Hepatocyte (in vitro differentiated cells): ENCODE data around the gene ID1. TPM values are rescaled to one million over a fixed set of nuclear protein-coding genes. Genes with fewer than 3 reads are reported as not detected.
"Not testable (repeated sequence)": the region's sequence is repeated elsewhere in the genome, so short reads cannot be mapped to it uniquely, and the experiment has no call there.

ENCODE experiments used
- DNase-seq: peaks from one replicate; pipeline ENCODE4 v3.0.0-alpha.2; 2016; ENCODE audit warnings: low spot score
- H2AFZ ChIP-seq: fragments of 200-600 bp; sonication (generic); 2 replicates; pipeline ENCODE4 v1.6.0; 2016; ENCODE audit warnings: antibody characterized with exemption, mild to moderate bottlenecking
- H3K27ac ChIP-seq: fragments of 200-600 bp; sonication (generic); 2 replicates; pipeline ENCODE4 v1.5.1; 2016; ENCODE audit warnings: mild to moderate bottlenecking
- H3K27me3 ChIP-seq: fragments of 200-600 bp; sonication (generic); 2 replicates; pipeline ENCODE4 v1.6.1; 2016
- H3K36me3 ChIP-seq: fragments of 200-600 bp; sonication (generic); replicated peaks from 2 replicates; pipeline ENCODE4 v1.5.1; 2016; ENCODE audit warnings: low read depth; ENCODE audit not compliant: insufficient read depth
- H3K4me1 ChIP-seq: fragments of 200-600 bp; sonication (generic); 2 replicates; pipeline ENCODE4 v1.5.1; 2016; ENCODE audit warnings: mild to moderate bottlenecking, moderate library complexity; ENCODE audit not compliant: insufficient read depth
- H3K4me2 ChIP-seq: fragments of 200-600 bp; sonication (generic); 2 replicates; pipeline ENCODE4 v1.6.0; 2016
- H3K4me3 ChIP-seq: fragments of 200-600 bp; sonication (generic); 2 replicates; pipeline ENCODE4 v1.5.1; 2016; ENCODE audit warnings: mild to moderate bottlenecking
- H3K79me2 ChIP-seq: fragments of 200-600 bp; sonication (generic); 2 replicates; pipeline ENCODE4 v1.6.0; 2017; ENCODE audit warnings: mild to moderate bottlenecking
- H3K9me2 ChIP-seq: fragments of 200-600 bp; sonication (generic); replicated peaks from 2 replicates; pipeline ENCODE4 v1.6.0; 2017; ENCODE audit warnings: mild to moderate bottlenecking; ENCODE audit not compliant: insufficient read depth
- H3K9me3 ChIP-seq: fragments of 200-600 bp; sonication (generic); 2 replicates; pipeline ENCODE4 v1.5.1; 2016; ENCODE audit warnings: low read depth, mild to moderate bottlenecking
- H4K20me1 ChIP-seq: fragments of 200-600 bp; sonication (generic); 2 replicates; pipeline ENCODE4 v1.6.0; 2016; ENCODE audit warnings: mild to moderate bottlenecking; ENCODE audit not compliant: insufficient read depth, poor library complexity, severe bottlenecking
- CTCF ChIP-seq: fragments of 200-600 bp; sonication (generic); IDR thresholded peaks from 2 replicates; pipeline ENCODE4 v1.5.1; 2016; ENCODE audit warnings: antibody characterized with exemption, mild to moderate bottlenecking; ENCODE audit not compliant: poor library complexity
- EZH2 ChIP-seq: fragments of 200-600 bp; sonication (generic); IDR thresholded peaks from 2 replicates; pipeline ENCODE4 v1.6.1; 2016; ENCODE audit warnings: antibody characterized with exemption, mild to moderate bottlenecking, borderline replicate concordance
- EZH2phosphoT487 ChIP-seq: fragments of 200-600 bp; sonication (generic); IDR thresholded peaks from one replicate; pipeline ENCODE4 v1.6.1; 2018; ENCODE audit warnings: antibody characterized with exemption, mild to moderate bottlenecking, low read depth, moderate library complexity; ENCODE audit not compliant: unreplicated experiment, severe bottlenecking
- WGBS: methylation state at CpG from one replicate; pipeline ENCODE4 v1.1.6; 2016; ENCODE audit warnings: low lambda C conversion rate; ENCODE audit errors: missing lambda C conversion rate; 5-methylcytosine and 5-hydroxymethylcytosine counted together
- polyA plus RNA-seq: library from polyadenylated mRNA; unstranded; fragments of >200 nt; fragmentation: Nextera tagmentation; extraction: Ambion mirVana; gene quantifications from 2 replicates; pipeline ENCODE4 v1.2.1, GENCODE V29; 2016
- total RNA-seq: library from RNA; depleted of rRNA; stranded (reverse); fragments of >200 nt; gene quantifications from 2 replicates; pipeline ENCODE4 v1.2.3, GENCODE V29; 2014

ID1 gene
- total and polyA plus RNA-seq, 2 experiments from 2014 or later = 310 to 651 TPM

DNA sequence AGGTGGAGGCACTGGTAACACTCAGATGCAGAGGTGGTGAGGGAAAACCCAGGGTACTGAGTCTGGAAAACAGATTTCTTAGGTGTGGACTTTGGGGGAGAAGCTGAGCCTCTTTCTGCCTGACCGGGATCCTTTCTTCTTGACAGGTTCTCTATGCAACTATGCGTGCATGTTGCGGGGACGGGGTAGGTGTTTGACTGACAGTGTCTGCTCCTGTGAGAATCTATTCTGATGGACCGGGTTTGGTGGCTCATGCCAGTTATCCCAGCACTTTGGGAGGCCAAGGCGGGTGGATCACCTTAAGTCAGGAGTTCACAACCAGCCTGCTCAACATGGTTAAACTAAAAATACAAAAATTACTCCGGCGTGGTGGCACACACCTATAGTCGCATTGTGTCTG lies 27.9 kb upstream of the ID1 start:
- H3K27ac ChIP-seq = no peak overlapping the region
- H3K9me2 ChIP-seq = no peaks in the 10 kb centered on the region
- no peaks in the 10 kb centered on the region for H4K20me1 ChIP-seq
- no peaks in the 10 kb centered on the region for H3K27me3 ChIP-seq
- H3K4me3 ChIP-seq = no peak overlapping the region
- DNase-seq = peak; percentile 1
- 90% methylated on average over 9 of the region's 9 CpGs for WGBS
- H3K36me3 ChIP-seq = no peaks in the 10 kb centered on the region
- TF ChIP-seq CTCF (no peak), EZH2phosphoT487 (no peak), EZH2 (no peak)
- H3K9me3 ChIP-seq = no peaks in the 10 kb centered on the region
- peaks cover under 1% of the 10 kb centered on the region for H3K79me2 ChIP-seq
- peaks cover 20% of the 10 kb centered on the region for H3K4me1 ChIP-seq
- H3K4me2 ChIP-seq = no peak overlapping the region
- H2AFZ ChIP-seq = no peak overlapping the region

DNA sequence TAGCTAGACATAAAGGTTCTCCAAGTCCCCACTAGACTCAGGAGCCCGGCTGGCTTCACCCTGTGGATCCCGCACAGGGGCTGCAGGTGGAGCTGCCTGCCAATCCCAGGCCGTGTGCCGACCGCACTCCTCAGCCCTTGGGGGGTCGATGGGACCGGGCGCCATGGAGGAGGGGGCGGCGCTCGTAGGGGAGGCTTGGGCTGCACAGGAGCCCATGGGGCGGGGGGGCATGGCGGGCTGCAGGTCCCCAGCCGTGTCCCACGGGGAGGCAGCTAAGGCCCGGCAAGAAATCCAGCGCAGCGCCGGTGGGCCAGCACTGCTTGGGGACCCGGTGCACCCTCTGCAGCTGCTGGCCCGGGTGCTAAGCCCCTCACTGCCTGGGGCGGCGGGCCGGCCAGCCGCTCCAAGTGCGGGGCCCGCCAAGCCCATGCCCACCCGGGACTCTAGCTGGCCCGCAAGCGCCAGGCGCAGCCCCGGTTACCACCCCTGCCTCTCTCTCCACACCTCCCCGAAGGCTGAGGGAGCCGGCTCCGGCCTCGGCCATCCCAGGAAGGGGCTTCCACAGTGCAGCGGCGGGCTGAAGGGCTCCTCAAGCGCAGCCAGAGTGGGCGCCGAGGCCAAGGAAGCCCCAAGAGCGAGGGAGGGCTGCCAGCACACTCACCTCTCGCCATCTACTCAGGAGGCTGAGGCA lies 26.5 kb upstream of the ID1 start:
- Histone ChIP-seq H3K4me2 (no peak overlapping the region), H3K4me1 (peaks cover 12% of the 10 kb centered on the region), H3K9me2 (no peaks in the 10 kb centered on the region), H3K9me3 (no peaks in the 10 kb centered on the region), H3K4me3 (no peak overlapping the region), H3K27me3 (no peaks in the 10 kb centered on the region), H3K79me2 (no peaks in the 10 kb centered on the region), H2AFZ (no peak overlapping the region), H3K36me3 (no peaks in the 10 kb centered on the region), H3K27ac (no peak overlapping the region), H4K20me1 (no peaks in the 10 kb centered on the region)
- peak; percentile 13 for DNase-seq
- TF ChIP-seq EZH2 (no peak), EZH2phosphoT487 (no peak), CTCF (no peak)
- WGBS = 94% methylated on average over 32 of the region's 43 CpGs

DNA sequence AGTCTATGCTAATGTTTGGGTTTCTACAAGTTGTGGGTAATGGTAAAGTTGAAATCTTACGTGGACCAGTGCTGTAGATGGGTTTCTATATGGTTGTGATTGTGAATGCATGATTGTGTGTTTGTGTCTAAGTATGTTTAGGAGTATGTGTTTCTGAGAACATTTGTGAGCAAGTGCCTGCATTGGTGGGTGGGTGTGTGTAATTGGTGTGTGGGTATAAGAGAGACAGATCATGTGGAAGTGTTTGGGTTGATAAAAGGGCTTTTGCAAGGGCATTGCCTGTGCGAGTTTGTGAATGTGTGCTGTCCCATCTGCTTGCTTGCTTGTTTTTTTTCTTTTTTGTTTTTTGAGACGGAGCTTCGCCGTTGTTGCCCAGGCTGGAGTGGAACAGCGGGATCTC lies 25.8 kb upstream of the ID1 start:
- H3K4me3 ChIP-seq = no peak overlapping the region
- H3K4me1 ChIP-seq = peaks cover 6% of the 10 kb centered on the region
- no peaks in the 10 kb centered on the region for H3K9me3 ChIP-seq
- no peak overlapping the region for H3K27ac ChIP-seq
- no peaks in the 10 kb centered on the region for H3K27me3 ChIP-seq
- TF ChIP-seq EZH2phosphoT487 (no peak), EZH2 (no peak), CTCF (no peak)
- DNase-seq = peak; percentile 1
- no peak overlapping the region for H3K4me2 ChIP-seq
- no peaks in the 10 kb centered on the region for H3K9me2 ChIP-seq
- WGBS = 95% methylated on average over 6 of the region's 6 CpGs
- no peaks in the 10 kb centered on the region for H4K20me1 ChIP-seq
- no peak overlapping the region for H2AFZ ChIP-seq
- H3K79me2 ChIP-seq = no peaks in the 10 kb centered on the region
- H3K36me3 ChIP-seq = no peaks in the 10 kb centered on the region

DNA sequence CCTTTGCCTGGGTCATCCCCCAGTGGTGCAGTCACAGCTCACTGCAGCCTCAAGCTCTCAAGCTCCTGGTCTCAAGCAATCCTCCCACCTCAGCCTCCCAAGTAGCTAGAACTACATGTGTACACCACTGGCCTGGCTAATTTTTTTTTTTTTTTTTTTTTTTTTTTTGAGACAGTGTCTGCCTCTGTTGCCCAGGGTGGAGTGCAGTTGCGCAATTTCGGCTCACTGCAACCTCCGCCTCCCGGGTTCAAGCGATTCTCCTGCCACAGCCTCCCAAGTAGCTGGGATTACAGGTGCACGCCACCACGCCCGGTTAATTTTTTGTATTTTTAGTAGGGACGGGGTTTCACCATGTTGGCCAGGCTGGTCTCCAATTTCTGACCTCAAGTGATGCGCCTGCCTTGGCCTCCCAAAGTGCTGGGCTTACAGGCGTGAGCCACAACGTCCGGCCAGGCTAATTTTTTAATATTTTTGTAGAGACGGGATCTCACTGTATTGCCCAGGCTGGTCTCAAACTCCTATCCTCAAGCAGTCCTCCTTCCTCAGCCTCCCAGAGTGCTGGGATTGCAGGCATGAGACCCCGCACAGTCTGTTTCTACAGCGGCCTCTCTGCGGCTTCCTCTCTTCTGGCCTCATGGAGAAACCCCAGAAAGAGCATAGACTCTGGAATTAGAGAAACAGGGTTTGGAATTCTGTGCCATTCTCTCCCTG lies 25.0 kb upstream of the ID1 start:
- H3K27ac ChIP-seq, H3K9me3 ChIP-seq, H3K4me3 ChIP-seq, H3K36me3 ChIP-seq, H2AFZ ChIP-seq, H3K27me3 ChIP-seq, H3K4me1 ChIP-seq, H4K20me1 ChIP-seq, H3K4me2 ChIP-seq, H3K9me2 ChIP-seq, H3K79me2 ChIP-seq: not testable (repeated sequence)
- DNase-seq = peak; percentile 1
- WGBS = 97% methylated on average over 17 of the region's 17 CpGs
